Stimulated activated CD4-positive, alpha-beta T cell treated with anti-CD3 and anti-CD28 coated beads, Interleukin-2, amount 100 ng/mL, for 4 hours (primary cell): ENCODE measurements around the gene KIFC1.
"Not testable (repeated sequence)": the region's sequence is repeated elsewhere in the genome, so short reads cannot be mapped to it uniquely, and the experiment has no call there.

Experiments
- DNase-seq: peaks from one replicate; pipeline ENCODE4 v3.0.0-alpha.2; 2020; ENCODE audit warnings: low read depth

The KIFC1 gene

DNA sequence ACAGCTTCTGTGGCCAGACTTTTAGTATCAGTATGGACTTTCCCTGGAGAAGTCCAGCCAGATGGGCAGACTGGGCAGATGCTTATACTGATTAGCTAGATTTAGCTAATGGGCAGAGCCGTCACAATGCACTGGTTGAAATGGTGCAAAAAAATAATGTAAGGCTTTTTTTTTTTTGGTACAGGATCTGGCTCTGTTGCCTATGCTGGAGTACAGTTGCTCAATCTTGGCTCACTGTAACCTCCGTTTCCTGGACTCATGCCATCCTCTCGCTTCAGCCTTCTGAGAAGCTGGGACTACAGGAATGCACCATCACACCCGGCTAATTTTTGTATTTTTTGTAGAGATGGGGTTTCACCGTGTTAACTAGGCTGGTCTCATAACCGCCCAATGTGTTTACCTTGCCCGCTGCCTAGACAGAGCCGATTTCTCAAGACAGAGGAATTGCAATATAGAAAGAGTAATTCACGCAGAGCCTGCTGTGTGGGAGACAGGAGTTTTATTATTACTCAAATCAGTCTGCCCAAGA lies 16.4 kb upstream of the KIFC1 start:
- DNase-seq, result no peak

- DNase-seq, result no peak
Measured at GRCh38 chr6:33377171-33377570, 14.5 kb upstream of the KIFC1 start.

- DNase-seq, result not testable (repeated sequence)
Measured at GRCh38 chr6:33379184-33379583, 12.4 kb upstream of the KIFC1 start.

DNA sequence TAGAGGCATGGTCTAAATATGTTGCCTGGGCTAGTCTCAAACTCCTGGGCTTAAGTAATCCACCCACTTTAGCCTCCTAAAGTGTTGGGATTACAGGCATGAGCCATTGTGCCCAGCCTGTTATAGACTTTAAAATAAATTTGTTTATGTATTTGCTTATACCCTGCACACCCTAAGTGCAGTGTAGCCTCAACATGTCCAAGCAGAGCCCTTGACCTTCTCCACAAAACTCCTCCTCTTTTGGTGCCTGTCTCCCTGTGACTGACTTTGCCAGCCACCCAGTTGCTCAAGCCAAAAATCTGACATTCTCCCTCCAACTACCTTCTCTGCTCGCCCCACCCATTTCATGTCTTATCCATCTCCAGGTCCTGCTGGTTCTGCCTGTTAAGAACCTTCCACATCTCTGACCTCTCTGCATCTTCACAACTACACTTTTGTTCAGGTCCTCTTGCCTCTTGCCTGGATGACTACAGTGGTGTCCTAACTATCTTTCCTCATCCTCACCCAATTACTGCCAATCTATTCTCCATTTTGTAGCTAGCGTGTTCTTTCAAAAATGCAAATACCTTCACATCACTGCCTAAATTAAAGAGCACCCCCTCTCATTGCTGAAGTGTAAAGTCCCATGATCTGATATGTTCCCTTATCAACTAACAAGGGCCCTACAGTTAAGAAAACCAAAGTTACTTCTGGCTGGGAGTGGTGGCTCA lies 11.2 kb upstream of the KIFC1 start:
- no peak for DNase-seq

DNA sequence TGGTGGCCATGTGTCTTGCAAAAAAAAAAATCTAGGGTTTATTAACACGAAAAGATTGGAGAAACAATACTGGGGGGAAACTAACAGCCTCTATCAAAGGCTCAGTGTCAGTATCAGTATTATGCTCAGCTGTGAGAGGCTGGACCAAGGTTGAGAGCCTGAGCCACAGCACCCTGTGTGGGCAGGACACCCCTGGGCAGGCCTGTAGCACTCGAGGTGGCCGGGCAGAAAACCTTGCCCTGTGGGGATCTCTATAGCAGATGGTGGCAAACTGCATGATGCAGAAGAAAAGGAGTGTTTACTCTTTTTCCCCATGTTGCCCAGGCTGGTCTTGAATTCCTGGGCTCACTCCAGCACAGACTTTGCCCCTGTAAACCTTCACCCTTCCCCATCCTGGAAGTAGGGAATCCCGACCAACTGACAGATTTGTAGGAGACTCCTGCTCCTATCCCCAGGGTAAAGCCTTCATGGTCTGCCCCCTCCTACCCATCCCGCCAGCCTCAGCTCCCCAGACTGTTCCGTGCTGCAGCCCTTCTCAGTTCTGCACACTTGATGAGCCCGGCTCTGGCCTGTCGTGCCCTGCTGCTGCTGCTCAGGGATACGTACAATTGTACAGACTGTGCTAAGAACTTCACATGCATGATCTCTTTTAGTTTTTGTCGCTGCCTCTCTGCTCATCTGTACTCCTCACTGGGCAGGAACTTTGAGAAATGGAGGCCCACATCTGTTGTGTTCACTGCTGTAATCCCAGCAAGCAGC lies 8.0 kb upstream of the KIFC1 start:
- no peak for DNase-seq

DNA sequence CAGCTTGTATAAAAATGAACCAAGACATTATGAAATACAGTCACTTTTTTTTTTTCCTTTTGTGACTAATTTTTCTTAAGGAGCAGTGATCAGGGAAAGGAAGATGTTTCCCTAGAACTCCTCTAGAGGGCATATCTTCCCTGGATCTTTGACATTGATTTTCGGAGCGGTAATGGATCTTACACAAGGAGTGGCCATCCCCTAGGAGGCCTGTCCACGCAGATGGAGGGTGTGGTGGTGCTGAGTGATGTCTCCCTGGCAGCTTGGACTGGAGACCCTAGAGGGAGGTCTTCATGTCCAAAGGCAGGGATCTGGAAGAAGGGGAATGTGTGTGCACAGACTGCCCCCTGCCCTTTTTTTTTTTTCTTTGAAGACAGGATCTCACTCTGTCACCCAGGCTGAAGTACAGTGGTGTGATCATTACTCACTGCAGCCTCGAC lies 7.0 kb upstream of the KIFC1 start:
- no peak for DNase-seq

DNA sequence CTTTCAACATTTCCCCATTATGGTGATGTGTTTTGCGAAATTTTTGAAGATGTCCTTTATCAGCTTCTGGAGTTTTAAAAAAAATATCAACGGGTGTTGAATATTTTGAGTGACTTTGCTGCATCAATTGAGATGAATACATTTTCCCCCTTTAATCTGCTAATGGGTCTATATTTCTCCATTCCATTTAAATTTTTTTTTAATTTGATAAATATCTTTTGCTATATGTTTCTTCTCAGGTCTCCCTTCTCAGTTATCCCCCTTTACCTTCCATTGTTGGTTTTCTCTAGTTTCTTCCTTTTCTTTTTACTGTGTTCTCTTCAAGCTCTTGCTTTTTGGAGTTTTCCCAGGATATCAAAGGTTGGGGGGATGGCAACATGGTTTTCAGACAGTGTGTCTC lies 1.4 kb upstream of the KIFC1 start:
- DNase-seq, result no peak

DNA sequence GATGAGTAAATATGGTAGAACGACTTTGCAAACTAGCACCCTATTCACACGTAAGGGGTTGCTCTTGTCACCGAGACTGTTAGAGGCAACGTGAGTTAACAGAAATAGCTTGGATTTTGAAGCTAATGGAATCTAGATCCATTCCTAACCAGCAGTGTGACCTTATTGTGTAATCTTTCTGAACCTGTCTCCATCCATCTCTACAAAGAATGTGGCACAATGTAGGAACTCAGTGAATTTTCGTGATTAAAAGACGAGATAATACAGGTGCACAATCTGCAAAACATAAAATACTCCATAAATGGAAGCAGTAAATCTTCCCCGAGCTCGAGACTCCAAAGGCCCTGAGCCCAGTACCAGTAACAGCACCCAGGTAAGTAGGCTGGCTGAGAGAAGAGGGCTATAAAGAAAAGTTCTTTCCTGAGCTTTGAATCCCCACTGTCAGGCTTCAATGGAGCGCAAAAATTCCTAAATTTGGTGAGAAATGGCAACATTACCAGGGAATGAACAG lies 801 bp upstream of the KIFC1 start:
- no peak for DNase-seq

GRCh38 chr6:33391922-33392594 lies 435 bp downstream of the KIFC1 start:
- no peak for DNase-seq

- DNase-seq, result no peak
Measured at GRCh38 chr6:33392595-33392948, 949 bp downstream of the KIFC1 start.

DNA sequence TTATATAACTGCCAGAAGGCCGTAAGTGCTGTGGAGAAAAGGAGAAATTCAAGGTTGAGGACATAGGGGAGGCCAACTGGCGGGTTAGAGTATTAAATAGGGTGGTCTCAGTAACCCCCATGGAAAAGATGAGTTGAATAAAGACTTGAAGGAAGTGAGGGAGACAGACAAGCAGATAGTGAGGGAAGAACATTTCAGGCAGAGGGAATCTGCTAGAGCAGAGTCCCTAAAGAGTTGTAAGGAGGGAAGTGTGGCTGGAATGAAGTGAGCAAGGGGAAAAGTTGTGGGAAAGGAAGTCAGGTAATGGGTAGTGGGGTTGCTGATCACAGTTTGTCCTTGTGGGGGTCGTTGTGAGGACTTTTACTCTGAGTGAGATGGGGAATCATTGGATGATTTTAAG lies 1.4 kb downstream of the KIFC1 start:
- no peak for DNase-seq

DNA sequence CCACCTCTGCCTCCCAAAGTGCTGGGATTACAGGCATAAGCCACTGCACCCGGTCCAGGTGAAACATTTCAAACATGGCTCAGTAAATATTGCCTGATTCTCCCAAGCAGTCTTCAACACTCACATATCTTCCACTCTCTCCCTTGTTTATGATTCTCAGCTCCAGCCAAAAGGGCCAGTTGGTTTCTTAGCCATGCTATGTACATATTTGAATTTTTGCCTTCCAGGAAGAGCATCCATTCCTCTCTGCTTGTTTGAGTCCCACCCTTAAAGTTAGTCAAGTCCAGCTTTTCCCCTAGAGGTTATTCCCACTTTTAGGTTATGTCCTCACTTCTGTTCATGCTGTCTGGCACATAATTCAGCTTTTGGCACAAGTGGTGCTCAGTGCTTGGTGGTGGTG lies 5.9 kb downstream of the KIFC1 start:
- no peak for DNase-seq

- not testable (repeated sequence) for DNase-seq
Measured at GRCh38 chr6:33398601-33399000, 7.0 kb downstream of the KIFC1 start.

- not testable (repeated sequence) for DNase-seq
Measured at GRCh38 chr6:33399881-33400280, 8.3 kb downstream of the KIFC1 start.

- DNase-seq, result no peak
Measured at GRCh38 chr6:33404884-33405283, 13.3 kb downstream of the KIFC1 start.

- DNase-seq, result no peak
Measured at GRCh38 chr6:33405386-33405940, 13.8 kb downstream of the KIFC1 start.

- no peak for DNase-seq
Measured at GRCh38 chr6:33406126-33406525, 14.5 kb downstream of the KIFC1 start.

DNA sequence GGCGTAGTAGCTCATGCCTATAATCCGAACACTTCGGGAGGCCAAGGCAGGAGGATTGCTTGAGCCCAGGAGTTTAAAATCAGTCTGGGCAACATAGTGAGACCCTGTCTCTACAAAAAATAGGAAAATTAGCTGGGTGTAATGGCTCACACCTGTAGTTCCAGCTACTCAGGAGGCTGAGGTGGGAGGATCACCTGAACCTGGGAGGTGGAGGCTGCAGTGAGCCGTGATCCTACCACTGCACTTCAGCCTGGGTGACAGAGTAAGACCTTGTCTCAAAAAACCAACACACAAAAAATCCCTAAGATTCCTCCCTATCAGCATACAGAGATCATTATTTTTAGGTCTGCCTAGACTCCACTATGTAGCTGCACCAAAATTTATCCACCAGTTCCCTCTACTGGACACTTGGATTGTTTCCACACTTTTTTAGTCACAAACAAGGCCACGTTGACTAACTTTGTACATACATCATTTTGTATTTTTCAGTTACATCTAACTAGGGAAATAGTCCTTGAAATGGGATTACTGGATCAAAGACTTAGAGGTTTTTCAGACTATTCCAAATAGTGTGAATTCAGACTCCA lies 15.6 kb downstream of the KIFC1 start:
- DNase-seq, result no peak

DNA sequence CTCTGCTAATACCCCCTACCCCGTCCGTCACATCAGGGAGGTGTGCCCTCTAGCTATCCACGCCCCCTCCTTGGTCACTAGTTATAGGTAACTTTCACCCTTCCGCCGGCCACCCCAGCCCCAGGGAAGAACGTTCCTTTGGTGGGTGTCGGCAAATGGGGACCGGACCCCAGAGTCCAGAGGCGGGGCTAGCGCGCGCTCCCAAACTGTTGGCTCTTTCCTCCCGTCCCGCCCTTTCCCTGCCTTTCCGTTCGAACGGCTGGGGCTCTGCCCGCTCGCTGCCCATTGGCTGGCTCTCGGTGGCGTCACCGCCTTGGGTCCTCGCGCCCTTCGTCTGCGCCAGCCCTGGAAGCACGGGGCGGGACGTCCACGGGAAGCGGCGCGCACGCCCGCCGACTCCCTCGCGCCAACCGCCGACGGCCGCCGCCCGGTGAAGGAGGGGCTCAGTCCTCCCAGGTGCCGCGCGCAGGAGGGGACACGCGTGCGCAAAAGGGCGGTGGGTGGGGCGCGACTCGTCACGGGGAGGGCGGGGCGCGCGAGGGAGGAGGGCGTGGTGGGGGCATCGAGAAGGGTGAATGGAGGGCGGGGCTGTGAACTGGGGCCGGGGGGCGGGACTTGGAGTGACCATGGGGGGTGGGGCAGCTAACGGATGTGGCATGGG lies 18.6 kb downstream of the KIFC1 start:
- DNase-seq, result peak; percentile 94

DNA sequence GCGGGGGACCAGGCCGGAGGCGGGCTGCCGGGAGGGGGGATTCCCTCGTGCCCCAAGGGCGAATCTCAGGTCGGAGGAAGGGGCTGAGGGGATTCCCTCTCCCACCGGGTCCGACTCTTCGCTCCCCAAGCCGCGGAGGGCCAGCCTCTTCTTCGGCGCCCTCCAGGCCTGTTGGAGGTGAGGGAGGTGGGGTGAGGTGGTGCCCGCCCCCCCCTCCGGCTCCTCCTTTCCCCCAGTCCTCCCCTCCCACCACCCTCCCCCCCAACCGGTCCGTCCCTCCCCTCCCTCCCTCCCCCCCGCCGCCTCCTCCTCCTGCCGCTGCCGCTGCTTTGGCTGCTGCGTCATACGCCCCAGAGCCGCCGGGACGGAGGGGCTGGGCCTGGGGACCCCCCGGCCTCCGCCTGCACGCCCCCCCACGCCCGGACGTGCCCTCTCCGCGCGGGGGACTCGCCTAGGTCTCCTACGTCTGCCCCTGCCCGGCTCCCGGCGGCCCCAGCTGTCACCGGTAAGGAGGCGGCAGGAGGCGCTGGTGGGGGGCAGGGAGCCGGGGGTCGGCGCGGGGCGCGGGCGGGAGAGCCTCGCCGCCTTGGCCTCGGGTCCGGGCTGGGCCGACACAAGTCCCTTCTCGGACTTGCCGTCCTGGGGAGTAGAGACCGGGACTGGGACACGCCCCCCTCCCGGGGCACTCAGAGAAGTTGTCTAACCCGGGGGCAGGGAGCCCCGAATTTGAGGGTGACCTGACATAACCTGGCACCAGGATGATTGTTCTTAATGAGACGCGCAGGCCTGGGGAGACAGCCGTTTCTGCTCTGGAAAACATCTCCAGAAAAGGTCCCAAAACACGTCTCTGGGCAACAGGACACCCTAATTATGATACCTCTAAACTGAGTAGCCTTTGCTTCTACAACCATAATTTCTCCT lies 19.3 kb downstream of the KIFC1 start, which contains the start of gene PHF1:
PHF1 (plus strand) TSS at position 304 of the 921 bp plus-strand sequence. CDS start 1,250 bp downstream, outside the sequence.
- DNase-seq, result peak; percentile 78
